Neural progenitor cell (in vitro differentiated cells): ENCODE data around the gene C1QL2. TPM values are rescaled to one million over a fixed set of nuclear protein-coding genes. Genes with fewer than 3 reads are reported as not detected.

Experiments used
- DNase-seq: peaks from one replicate; pipeline ENCODE4 v3.0.0-alpha.2; 2016; ENCODE audit warnings: low spot score
- H2AFZ ChIP-seq: fragments of 200-600 bp; sonication (generic); replicated peaks from 2 replicates; pipeline ENCODE4 v1.6.1; 2016; ENCODE audit warnings: antibody characterized with exemption
- H3F3A ChIP-seq: fragments of 200-600 bp; sonication (generic); 2 replicates; pipeline ENCODE4 v1.6.1; 2016; ENCODE audit warnings: antibody characterized with exemption, low read depth
- H3K27ac ChIP-seq: fragments of 200-600 bp; sonication (generic); 2 replicates; pipeline ENCODE4 v1.5.1; 2016; ENCODE audit warnings: mild to moderate bottlenecking
- H3K27me3 ChIP-seq: fragments of 200-600 bp; sonication (generic); 2 replicates; pipeline ENCODE4 v1.6.1; 2016; ENCODE audit warnings: mild to moderate bottlenecking, moderate library complexity
- H3K36me3 ChIP-seq: fragments of 200-600 bp; sonication (generic); 2 replicates; pipeline ENCODE4 v1.5.1; 2016
- H3K4me1 ChIP-seq: fragments of 200-600 bp; sonication (generic); 2 replicates; pipeline ENCODE4 v1.6.1; 2016; ENCODE audit warnings: mixed run types
- H3K4me2 ChIP-seq: fragments of 200-600 bp; sonication (generic); 2 replicates; pipeline ENCODE4 v1.6.1; 2016
- H3K4me3 ChIP-seq: fragments of 200-600 bp; sonication (generic); 2 replicates; pipeline ENCODE4 v1.5.1; 2016
- H3K79me2 ChIP-seq: fragments of 200-600 bp; sonication (generic); 2 replicates; pipeline ENCODE4 v1.6.1; 2016; ENCODE audit warnings: low read depth
- H3K9ac ChIP-seq: fragments of 200-600 bp; sonication (generic); 2 replicates; pipeline ENCODE4 v1.6.1; 2016
- H3K9me3 ChIP-seq: fragments of 200-600 bp; sonication (generic); 2 replicates; pipeline ENCODE4 v1.5.1; 2016; ENCODE audit warnings: low read depth
- H4K20me1 ChIP-seq: fragments of 200-600 bp; sonication (generic); 2 replicates; pipeline ENCODE4 v1.6.1; 2016; ENCODE audit warnings: low read depth
- H3K27ac Mint-ChIP-seq: 3 replicates; pipeline ENCODE4 v1.8.0; 2021; ENCODE audit warnings: mixed read lengths
- H3K27me3 Mint-ChIP-seq: 2 replicates; pipeline ENCODE4 v1.8.0; 2022; ENCODE audit warnings: low read depth, mild to moderate bottlenecking, inconsistent platforms, moderate library complexity, mixed read lengths; ENCODE audit not compliant: insufficient read depth
- H3K36me3 Mint-ChIP-seq: 3 replicates; pipeline ENCODE4 v1.8.0; 2021; ENCODE audit warnings: mixed read lengths
- H3K4me1 Mint-ChIP-seq: 3 replicates; pipeline ENCODE4 v1.8.0; 2021; ENCODE audit warnings: mixed read lengths
- H3K4me3 Mint-ChIP-seq: 3 replicates; pipeline ENCODE4 v1.8.0; 2021; ENCODE audit warnings: mild to moderate bottlenecking, moderate library complexity, mixed read lengths
- H3K9me3 Mint-ChIP-seq: 3 replicates; pipeline ENCODE4 v1.8.0; 2020; ENCODE audit warnings: mixed read lengths
- EZH2 ChIP-seq: fragments of 200-600 bp; sonication (generic); IDR thresholded peaks from 2 replicates; pipeline ENCODE4 v1.6.1; 2017; ENCODE audit warnings: antibody characterized with exemption, mild to moderate bottlenecking, moderate library complexity
- EZH2phosphoT487 ChIP-seq: fragments of 200-600 bp; sonication (generic); IDR thresholded peaks from 2 replicates; pipeline ENCODE4 v1.6.1; 2017; ENCODE audit warnings: antibody characterized with exemption
- total RNA-seq: library from RNA; depleted of rRNA; stranded (reverse); fragments of >200 nt; gene quantifications from 2 replicates; pipeline ENCODE4 v1.2.3, GENCODE V29; 2015; ENCODE audit warnings: low replicate concordance
- TF ChIP-seq, protein P1 (sequence below): fragments of 200-600 bp; sonication (generic); IDR thresholded peaks from 2 replicates; pipeline ENCODE4 v1.5.1; 2017; ENCODE audit warnings: antibody characterized with exemption, mild to moderate bottlenecking

Gene C1QL2
- total RNA-seq, 1 donor from 2014 or later, result not detected

DNA sequence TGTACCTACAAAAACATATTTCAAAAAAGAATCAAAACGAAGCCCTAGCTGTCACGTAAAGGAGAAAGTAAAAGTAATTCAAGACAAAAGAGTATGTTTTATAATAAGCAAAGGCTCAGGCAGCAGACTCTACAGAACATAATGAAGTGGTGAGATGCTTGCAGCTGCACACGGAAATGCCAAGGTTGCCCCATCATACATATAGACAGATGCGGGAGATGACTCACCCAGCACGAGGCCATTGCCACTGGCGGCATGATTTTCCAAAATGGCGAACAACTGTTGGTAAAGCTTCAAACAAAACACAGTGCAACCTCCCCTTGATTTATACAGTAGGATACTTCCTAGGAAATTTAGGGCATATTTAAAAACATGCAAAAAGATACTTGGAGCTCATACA is 26.0 kb upstream of the C1QL2 start:
- no peak overlapping the region for H3K27ac Mint-ChIP-seq
- Histone ChIP-seq H3F3A (no peaks in the 10 kb centered on the region), H3K79me2 (no peaks in the 10 kb centered on the region), H3K4me2 (no peak overlapping the region), H3K4me3 (no peak overlapping the region), H4K20me1 (no peaks in the 10 kb centered on the region), H2AFZ (no peak overlapping the region), H3K36me3 (no peaks in the 10 kb centered on the region), H3K4me1 (no peaks in the 10 kb centered on the region), H3K9me3 (no peaks in the 10 kb centered on the region), H3K27me3 (no peaks in the 10 kb centered on the region), H3K27ac (no peak overlapping the region), H3K9ac (no peak overlapping the region)
- H3K9me3 Mint-ChIP-seq, result no peaks in the 10 kb centered on the region
- no peaks in the 10 kb centered on the region for H3K27me3 Mint-ChIP-seq
- DNase-seq, result no peak
- no peaks in the 10 kb centered on the region for H3K4me1 Mint-ChIP-seq
- H3K36me3 Mint-ChIP-seq, result no peaks in the 10 kb centered on the region
- H3K4me3 Mint-ChIP-seq, result no peak overlapping the region
- TF ChIP-seq, protein P1, sequence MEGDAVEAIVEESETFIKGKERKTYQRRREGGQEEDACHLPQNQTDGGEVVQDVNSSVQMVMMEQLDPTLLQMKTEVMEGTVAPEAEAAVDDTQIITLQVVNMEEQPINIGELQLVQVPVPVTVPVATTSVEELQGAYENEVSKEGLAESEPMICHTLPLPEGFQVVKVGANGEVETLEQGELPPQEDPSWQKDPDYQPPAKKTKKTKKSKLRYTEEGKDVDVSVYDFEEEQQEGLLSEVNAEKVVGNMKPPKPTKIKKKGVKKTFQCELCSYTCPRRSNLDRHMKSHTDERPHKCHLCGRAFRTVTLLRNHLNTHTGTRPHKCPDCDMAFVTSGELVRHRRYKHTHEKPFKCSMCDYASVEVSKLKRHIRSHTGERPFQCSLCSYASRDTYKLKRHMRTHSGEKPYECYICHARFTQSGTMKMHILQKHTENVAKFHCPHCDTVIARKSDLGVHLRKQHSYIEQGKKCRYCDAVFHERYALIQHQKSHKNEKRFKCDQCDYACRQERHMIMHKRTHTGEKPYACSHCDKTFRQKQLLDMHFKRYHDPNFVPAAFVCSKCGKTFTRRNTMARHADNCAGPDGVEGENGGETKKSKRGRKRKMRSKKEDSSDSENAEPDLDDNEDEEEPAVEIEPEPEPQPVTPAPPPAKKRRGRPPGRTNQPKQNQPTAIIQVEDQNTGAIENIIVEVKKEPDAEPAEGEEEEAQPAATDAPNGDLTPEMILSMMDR, result no peak
- TF ChIP-seq EZH2 (no peak), EZH2phosphoT487 (no peak)

- Mint-ChIP-seq H3K27ac (no peak overlapping the region), H3K27me3 (no peaks in the 10 kb centered on the region), H3K4me3 (no peak overlapping the region), H3K4me1 (no peaks in the 10 kb centered on the region), H3K9me3 (no peaks in the 10 kb centered on the region), H3K36me3 (no peaks in the 10 kb centered on the region)
- Histone ChIP-seq H3F3A (no peaks in the 10 kb centered on the region), H3K79me2 (no peaks in the 10 kb centered on the region), H3K4me3 (no peak overlapping the region), H2AFZ (no peak overlapping the region), H3K9me3 (no peaks in the 10 kb centered on the region), H3K9ac (no peak overlapping the region), H3K27ac (no peak overlapping the region), H4K20me1 (no peaks in the 10 kb centered on the region), H3K27me3 (no peaks in the 10 kb centered on the region), H3K4me1 (no peaks in the 10 kb centered on the region), H3K36me3 (no peaks in the 10 kb centered on the region), H3K4me2 (no peak overlapping the region)
- DNase-seq, result no peak
- TF ChIP-seq EZH2, result no peak
- TF ChIP-seq EZH2phosphoT487, result no peak
- TF ChIP-seq, protein P1, result no peak
Observed at GRCh38 chr2:119181791-119182445, 23.4 kb upstream of the C1QL2 start.

- Mint-ChIP-seq H3K4me1 (no peaks in the 10 kb centered on the region), H3K4me3 (no peak overlapping the region)
Observed at GRCh38 chr2:119181391-119181790, 22.8 kb upstream of the C1QL2 start.

More at GRCh38 chr2:119181391-119181790, 22.8 kb upstream of the C1QL2 start:
- no peak for TF ChIP-seq EZH2phosphoT487
- TF ChIP-seq, protein P1, result no peak
- no peak for TF ChIP-seq EZH2
- no peaks in the 10 kb centered on the region for H3K36me3 ChIP-seq
- no peak overlapping the region for H3K27ac ChIP-seq
- no peaks in the 10 kb centered on the region for H3K9me3 Mint-ChIP-seq
- no peaks in the 10 kb centered on the region for H4K20me1 ChIP-seq
- H3K9ac ChIP-seq, result no peak overlapping the region
- no peak overlapping the region for H3K27ac Mint-ChIP-seq
- no peak overlapping the region for H3K4me2 ChIP-seq
- H3K27me3 Mint-ChIP-seq, result no peaks in the 10 kb centered on the region
- H3K36me3 Mint-ChIP-seq, result no peaks in the 10 kb centered on the region
- H3K27me3 ChIP-seq, result no peaks in the 10 kb centered on the region
- H3K4me3 ChIP-seq, result no peak overlapping the region
- no peaks in the 10 kb centered on the region for H3F3A ChIP-seq
- H3K4me1 ChIP-seq, result no peaks in the 10 kb centered on the region
- no peak overlapping the region for H2AFZ ChIP-seq
- H3K79me2 ChIP-seq, result no peaks in the 10 kb centered on the region
- DNase-seq, result no peak
- no peaks in the 10 kb centered on the region for H3K9me3 ChIP-seq
